ENCODE data around the gene RAB8B.

Gene RAB8B

DNA sequence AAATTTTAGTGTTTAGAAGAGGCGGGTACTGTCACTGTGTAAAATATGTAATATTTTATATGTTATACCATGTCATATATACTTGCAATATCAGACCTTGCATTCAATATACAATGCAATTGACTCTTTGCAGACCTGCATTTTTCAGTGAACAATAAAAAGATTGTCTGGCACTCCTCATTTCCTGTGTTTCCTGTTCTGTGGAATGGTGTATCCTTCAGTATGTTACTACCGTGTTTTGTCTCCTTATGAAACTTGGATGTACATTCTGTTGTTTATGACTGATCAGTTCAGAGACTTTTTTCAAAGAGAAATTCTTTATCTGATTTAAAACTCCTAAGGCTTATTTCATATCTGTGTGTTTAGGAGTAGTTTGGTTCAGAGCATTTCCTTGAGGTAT, 119.5 kb downstream of the RAB8B start:
- H3K27ac ChIP-seq (ENCODE audit: low read length) = no peak overlapping the region
- H3K9me3 ChIP-seq (replicated peaks; ENCODE audit: insufficient read depth, low read length) = no peaks in the 10 kb centered on the region
- H3K4me3 ChIP-seq (ENCODE audit: low read length) = no peak overlapping the region
- no peak overlapping the region for H2AFZ ChIP-seq (ENCODE audit: low read length)
- no peak overlapping the region for H3K4me2 ChIP-seq (ENCODE audit: low read depth, low read length)
- no peaks in the 10 kb centered on the region for H3F3A ChIP-seq (ENCODE audit: insufficient read depth, low read length)
- H3K9ac ChIP-seq (ENCODE audit: low read length) = no peak overlapping the region
- H3K27me3 ChIP-seq (replicated peaks; ENCODE audit: insufficient read depth, low read length) = no peaks in the 10 kb centered on the region
- H3K79me2 ChIP-seq (ENCODE audit: low read length) = no peaks in the 10 kb centered on the region
- TF ChIP-seq EZH2 (optimal IDR thresholded peaks at IDR 0.05; ENCODE audit: low read depth, low read length) = no peak
- no peak for TF ChIP-seq EZH2phosphoT487 (IDR thresholded peaks at IDR 0.05; ENCODE audit: low read length)
- TF ChIP-seq, protein P1, sequence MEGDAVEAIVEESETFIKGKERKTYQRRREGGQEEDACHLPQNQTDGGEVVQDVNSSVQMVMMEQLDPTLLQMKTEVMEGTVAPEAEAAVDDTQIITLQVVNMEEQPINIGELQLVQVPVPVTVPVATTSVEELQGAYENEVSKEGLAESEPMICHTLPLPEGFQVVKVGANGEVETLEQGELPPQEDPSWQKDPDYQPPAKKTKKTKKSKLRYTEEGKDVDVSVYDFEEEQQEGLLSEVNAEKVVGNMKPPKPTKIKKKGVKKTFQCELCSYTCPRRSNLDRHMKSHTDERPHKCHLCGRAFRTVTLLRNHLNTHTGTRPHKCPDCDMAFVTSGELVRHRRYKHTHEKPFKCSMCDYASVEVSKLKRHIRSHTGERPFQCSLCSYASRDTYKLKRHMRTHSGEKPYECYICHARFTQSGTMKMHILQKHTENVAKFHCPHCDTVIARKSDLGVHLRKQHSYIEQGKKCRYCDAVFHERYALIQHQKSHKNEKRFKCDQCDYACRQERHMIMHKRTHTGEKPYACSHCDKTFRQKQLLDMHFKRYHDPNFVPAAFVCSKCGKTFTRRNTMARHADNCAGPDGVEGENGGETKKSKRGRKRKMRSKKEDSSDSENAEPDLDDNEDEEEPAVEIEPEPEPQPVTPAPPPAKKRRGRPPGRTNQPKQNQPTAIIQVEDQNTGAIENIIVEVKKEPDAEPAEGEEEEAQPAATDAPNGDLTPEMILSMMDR (IDR thresholded peaks at IDR 0.05; ENCODE audit: low read length) = no peak
- no peak for DNase-seq
- H3K9me2 ChIP-seq (replicated peaks; ENCODE audit: insufficient read depth, low read length) = no peaks in the 10 kb centered on the region
- no peaks in the 10 kb centered on the region for H3K4me1 ChIP-seq (ENCODE audit: low read length)
- H3K36me3 ChIP-seq (replicated peaks; ENCODE audit: insufficient read depth, low read length) = no peaks in the 10 kb centered on the region
- no peaks in the 10 kb centered on the region for H4K20me1 ChIP-seq (ENCODE audit: insufficient read depth, low read length)

DNA sequence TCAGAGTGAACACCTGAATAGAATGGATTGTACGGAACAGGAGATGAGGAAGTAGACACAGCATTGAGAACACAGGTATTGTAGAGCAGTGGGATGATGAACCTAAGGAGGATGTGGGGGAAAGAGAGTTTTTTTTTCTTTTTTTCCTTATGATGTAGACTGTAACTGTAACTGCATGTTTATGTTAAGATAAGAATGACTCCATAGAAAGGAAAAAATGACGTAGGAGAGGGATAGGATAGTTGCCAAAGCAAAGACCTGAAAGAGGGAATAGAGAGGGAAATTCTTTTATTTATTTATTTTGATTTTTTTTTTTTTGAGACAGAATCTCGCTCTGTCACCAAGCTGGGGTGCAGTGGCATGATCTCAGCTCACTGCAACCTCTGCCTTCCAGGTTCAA, 121.2 kb downstream of the RAB8B start:
- Histone ChIP-seq H3K79me2 (ENCODE audit: low read length) (no peaks in the 10 kb centered on the region), H3K4me3 (ENCODE audit: low read length) (no peak overlapping the region), H3K4me1 (ENCODE audit: low read length) (no peaks in the 10 kb centered on the region), H3K9me2 (replicated peaks; ENCODE audit: insufficient read depth, low read length) (no peaks in the 10 kb centered on the region), H3K9me3 (replicated peaks; ENCODE audit: insufficient read depth, low read length) (no peaks in the 10 kb centered on the region), H3F3A (ENCODE audit: insufficient read depth, low read length) (no peaks in the 10 kb centered on the region), H3K27ac (ENCODE audit: low read length) (no peak overlapping the region), H3K36me3 (replicated peaks; ENCODE audit: insufficient read depth, low read length) (no peaks in the 10 kb centered on the region), H3K4me2 (ENCODE audit: low read depth, low read length) (no peak overlapping the region), H3K9ac (ENCODE audit: low read length) (no peak overlapping the region), H3K27me3 (replicated peaks; ENCODE audit: insufficient read depth, low read length) (no peaks in the 10 kb centered on the region), H2AFZ (ENCODE audit: low read length) (no peak overlapping the region), H4K20me1 (ENCODE audit: insufficient read depth, low read length) (no peaks in the 10 kb centered on the region)
- no peak for DNase-seq
- TF ChIP-seq, protein P1 (IDR thresholded peaks at IDR 0.05; ENCODE audit: low read length) = no peak
- no peak for TF ChIP-seq EZH2phosphoT487 (IDR thresholded peaks at IDR 0.05; ENCODE audit: low read length)
- no peak for TF ChIP-seq EZH2 (optimal IDR thresholded peaks at IDR 0.05; ENCODE audit: low read depth, low read length)

DNA sequence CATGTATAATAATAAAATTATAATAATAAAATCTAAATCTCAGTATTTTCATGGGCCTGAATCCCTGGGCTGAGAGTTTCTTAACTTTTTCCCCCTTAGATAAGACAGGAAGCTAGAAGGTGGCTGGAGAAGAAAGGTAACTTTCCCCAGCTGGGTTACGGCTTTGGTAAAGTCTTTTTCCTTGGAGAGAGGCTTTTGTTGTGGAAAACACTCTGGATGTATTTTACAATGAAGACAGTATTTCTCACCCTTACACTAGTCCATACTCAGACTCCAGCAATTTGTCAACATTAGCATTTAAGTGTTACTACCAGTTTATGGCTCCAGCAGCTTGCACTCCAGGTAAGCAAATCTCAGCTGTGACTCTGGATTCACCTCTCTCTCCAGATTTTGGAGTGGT, 122.9 kb downstream of the RAB8B start:
- no peaks in the 10 kb centered on the region for H3K9me2 ChIP-seq (replicated peaks; ENCODE audit: insufficient read depth, low read length)
- no peaks in the 10 kb centered on the region for H3K36me3 ChIP-seq (replicated peaks; ENCODE audit: insufficient read depth, low read length)
- H3K4me3 ChIP-seq (ENCODE audit: low read length) = no peak overlapping the region
- H3K9ac ChIP-seq (ENCODE audit: low read length) = no peak overlapping the region
- no peaks in the 10 kb centered on the region for H3F3A ChIP-seq (ENCODE audit: insufficient read depth, low read length)
- TF ChIP-seq, protein P1 (IDR thresholded peaks at IDR 0.05; ENCODE audit: low read length) = no peak
- TF ChIP-seq EZH2 (optimal IDR thresholded peaks at IDR 0.05; ENCODE audit: low read depth, low read length) (no peak), EZH2phosphoT487 (IDR thresholded peaks at IDR 0.05; ENCODE audit: low read length) (no peak)
- no peak overlapping the region for H2AFZ ChIP-seq (ENCODE audit: low read length)
- H3K27ac ChIP-seq (ENCODE audit: low read length) = no peak overlapping the region
- H3K4me1 ChIP-seq (ENCODE audit: low read length) = no peaks in the 10 kb centered on the region
- H3K27me3 ChIP-seq (replicated peaks; ENCODE audit: insufficient read depth, low read length) = no peaks in the 10 kb centered on the region
- no peaks in the 10 kb centered on the region for H3K9me3 ChIP-seq (replicated peaks; ENCODE audit: insufficient read depth, low read length)
- no peak overlapping the region for H3K4me2 ChIP-seq (ENCODE audit: low read depth, low read length)
- H4K20me1 ChIP-seq (ENCODE audit: insufficient read depth, low read length) = no peaks in the 10 kb centered on the region
- no peak for DNase-seq
- no peaks in the 10 kb centered on the region for H3K79me2 ChIP-seq (ENCODE audit: low read length)

All from MM.1S (cell line).